ENCODE results near the gene FBXO47. TPM values are rescaled to one million over a fixed set of nuclear protein-coding genes. Genes with fewer than 3 reads are reported as not detected.

FBXO47 gene
- total and polyA plus RNA-seq, 2 of the 4 experiments (the other 2 are of a cell fraction) = under 0.01 TPM; not detected in 1

DNA sequence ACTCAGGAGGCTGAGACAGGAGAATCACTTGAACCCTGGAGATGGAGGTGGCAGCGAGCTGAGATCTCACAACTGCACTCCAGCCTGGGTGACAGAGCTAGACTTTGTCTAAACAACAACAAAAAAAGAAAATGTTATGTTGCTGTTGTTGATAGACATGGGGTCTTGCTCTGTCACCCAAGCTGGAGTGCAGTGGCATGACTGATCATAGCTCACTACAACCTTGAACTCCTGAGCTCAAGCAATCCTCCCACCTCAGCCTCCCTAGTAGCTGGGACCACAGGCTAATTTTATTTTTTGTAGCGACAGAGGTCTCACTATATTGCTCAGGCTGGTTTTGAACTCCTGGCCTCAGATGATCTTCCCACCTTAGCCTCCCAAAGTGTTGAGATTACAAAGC lies 20.0 kb downstream of the FBXO47 start:
- Histone ChIP-seq H3K56ac (ENCODE audit: extremely low read depth, insufficient read depth, low read length) (no peak overlapping the region), H2AK9ac (replicated peaks; ENCODE audit: low read depth, low read length, poor library complexity) (no peak overlapping the region), H2AK5ac (ENCODE audit: low read depth, low read length) (no peak overlapping the region), H3K9ac (ENCODE audit: low read depth, low read length) (no peak overlapping the region), H4K8ac (ENCODE audit: low read depth in 2 of 2, low read length in 2 of 2) (no peak overlapping the region), H2BK20ac (ENCODE audit: low read depth, low read length) (no peak overlapping the region), H2AFZ (replicated peaks; ENCODE audit: low read length, poor library complexity) (no peak overlapping the region), H3K18ac (ENCODE audit: low read depth, low read length) (no peak overlapping the region), H4K5ac (ENCODE audit: low read depth, low read length) (no peak overlapping the region), H3K4ac (ENCODE audit: low read depth, low read length) (no peak overlapping the region), H2BK120ac (ENCODE audit: low read depth, low read length) (no peak overlapping the region), H3K27ac (ENCODE audit: insufficient read depth, low read length) (no peak overlapping the region), H3K9me3 (ENCODE audit: control insufficient read depth, insufficient read depth, low read length) (no peaks in the 10 kb centered on the region), H3K36me3 (ENCODE audit: control insufficient read depth, insufficient read depth, low read length) (no peaks in the 10 kb centered on the region), H3K9me1 (ENCODE audit: insufficient read depth, low read length) (no peaks in the 10 kb centered on the region), H4K91ac (ENCODE audit: insufficient read depth, low read depth, low read length) (no peak overlapping the region), H3K14ac (replicated peaks; ENCODE audit: low read depth, low read length) (no peak overlapping the region), H3K27me3 (ENCODE audit: control insufficient read depth, insufficient read depth, low read length) (no peaks in the 10 kb centered on the region), H3K79me1 (ENCODE audit: low read depth in 1 of 2, low read length in 2 of 2) (no peaks in the 10 kb centered on the region), H4K20me1 (ENCODE audit: insufficient read depth, low read length) (no peaks in the 10 kb centered on the region), H2BK5ac (ENCODE audit: low read depth, low read length, poor library complexity, severe bottlenecking) (no peak overlapping the region), H3K4me1 (ENCODE audit: control insufficient read depth, insufficient read depth, low read length) (0 out of 2 replicates have a peak, but pooled peaks cover 2% of the 10 kb centered on the region), H3K4me3 (ENCODE audit: insufficient read depth, low read depth, low read length) (no peak overlapping the region), H2BK15ac (ENCODE audit: low read depth, low read length) (no peak overlapping the region), H3K23ac (ENCODE audit: low read depth, low read length) (no peak overlapping the region), H3K4me2 (ENCODE audit: low read depth, low read length) (no peak overlapping the region)
- 60% methylated on average over 1 of the region's 2 CpGs; no CpG with 5 or more reads in 1 of the 2 experiments for WGBS, 2 experiments (ENCODE audit: extremely low coverage in 2 of 2, insufficient read length in 1 of 2)
- intact Hi-C loops (cut with micrococcal nuclease) (no loop called here), in situ Hi-C loops (cut with MboI; ENCODE audit: low sequenced_read_pairs) (no loop called here), dilution Hi-C loops (cut with HindIII; ENCODE audit: low sequenced_read_pairs, unreplicated experiment) (no loop called here)
- no TSS peak for BruUV-seq (replicated peaks)
- POLR2A ChIA-PET (ENCODE audit: unreplicated experiment) = no interaction called here
- no peak for DNase-seq
- TF ChIP-seq MAZ (IDR thresholded peaks at IDR 0.05; ENCODE audit: borderline replicate concordance, low read depth, low read length) (no peak), RFX5 (IDR thresholded peaks at IDR 0.05; ENCODE audit: low read depth, low read length) (no peak), BHLHE40 (IDR thresholded peaks at IDR 0.05; ENCODE audit: low read depth, low read length) (no peak)
- no peak for ATAC-seq (ENCODE audit: low read depth)
- CTCF ChIA-PET = interaction anchor here (1.1 kb wide), 1 partner anchor 36 kb away, joined by 3 read pairs; no protein-coding TSS in a partner anchor
